VCaP (cell line): ENCODE results near the gene NLGN4X.

Experiments used
- H3K27ac ChIP-seq: fragments of 450-650 bp; 2 replicates; pipeline ENCODE4 v1.5.1; 2017
- CTCF ChIP-seq: fragments of 450-650 bp; conservative IDR thresholded peaks from 2 replicates; pipeline ENCODE4 v1.5.1; 2017; ENCODE audit warnings: mild to moderate bottlenecking, moderate library complexity

The NLGN4X gene

GRCh38 chrX:6228720-6229119 lies at the start of gene NLGN4X:
TSS of gene NLGN4X (minus strand) at chrX:6228867. CDS start at chrX:6151466, 77,401 bp downstream.
- no peak within 1 kb of the TSS for H3K27ac ChIP-seq
- no peak for TF ChIP-seq CTCF

GRCh38 chrX:6266041-6266440 lies 37.4 kb upstream of the NLGN4X start:
- no peak overlapping the region for H3K27ac ChIP-seq
- TF ChIP-seq CTCF = no peak

- TF ChIP-seq CTCF = no peak
- no peak overlapping the region for H3K27ac ChIP-seq
Observed at GRCh38 chrX:6262959-6263358, 34.3 kb upstream of the NLGN4X start.

- H3K27ac ChIP-seq = no peak overlapping the region
- no peak for TF ChIP-seq CTCF
Observed at GRCh38 chrX:6257025-6257424, 28.4 kb upstream of the NLGN4X start.

- TF ChIP-seq CTCF = no peak
Observed at GRCh38 chrX:6244666-6245065, 16.0 kb upstream of the NLGN4X start.

GRCh38 chrX:6238576-6238975 lies 9.9 kb upstream of the NLGN4X start:
- H3K27ac ChIP-seq = no peak overlapping the region
- TF ChIP-seq CTCF = no peak

More at GRCh38 chrX:6244666-6245065, 16.0 kb upstream of the NLGN4X start:
- no peak overlapping the region for H3K27ac ChIP-seq

- no peak for TF ChIP-seq CTCF
Observed at GRCh38 chrX:6227935-6228334, 732 bp downstream of the NLGN4X start.

GRCh38 chrX:6227453-6227835 lies 1.2 kb downstream of the NLGN4X start:
- no peak for TF ChIP-seq CTCF
- H3K27ac ChIP-seq = no peak overlapping the region

More at GRCh38 chrX:6227935-6228334, 732 bp downstream of the NLGN4X start:
- no peak overlapping the region for H3K27ac ChIP-seq
